GM20000 (cell line): Measurements from ENCODE around the gene WDR91.

ENCODE experiments used
- DNase-seq: peaks from one replicate; pipeline ENCODE4 v3.0.0; 2012; ENCODE audit warnings: low spot score
- TF ChIP-seq, protein P1 (sequence below): IDR thresholded peaks from 2 replicates; pipeline ENCODE4 v1.5.1; 2012; ENCODE audit warnings: mild to moderate bottlenecking, control low read depth; ENCODE audit errors: extremely low read depth, missing control alignments

The WDR91 gene

DNA sequence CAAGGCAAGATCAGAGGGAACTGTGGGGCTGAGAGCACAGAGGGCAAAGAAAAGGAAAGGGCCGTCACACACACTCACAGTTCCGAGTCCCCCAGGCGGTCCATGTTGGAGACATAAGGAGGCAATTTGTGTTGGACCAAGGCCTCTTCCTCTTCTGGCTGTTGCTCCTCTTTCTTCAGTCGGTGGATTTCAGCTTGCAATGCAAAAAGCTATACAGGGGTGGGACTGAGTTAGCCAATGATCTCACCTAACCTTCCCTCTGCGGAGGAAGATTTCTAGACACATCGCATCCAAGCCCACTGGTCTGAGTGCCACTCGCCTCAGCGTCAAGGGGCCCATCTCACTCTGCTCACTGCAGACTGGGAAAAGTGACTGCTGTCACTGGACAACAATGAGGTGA lies 5.5 kb downstream of the WDR91 start:
- TF ChIP-seq, protein P1, sequence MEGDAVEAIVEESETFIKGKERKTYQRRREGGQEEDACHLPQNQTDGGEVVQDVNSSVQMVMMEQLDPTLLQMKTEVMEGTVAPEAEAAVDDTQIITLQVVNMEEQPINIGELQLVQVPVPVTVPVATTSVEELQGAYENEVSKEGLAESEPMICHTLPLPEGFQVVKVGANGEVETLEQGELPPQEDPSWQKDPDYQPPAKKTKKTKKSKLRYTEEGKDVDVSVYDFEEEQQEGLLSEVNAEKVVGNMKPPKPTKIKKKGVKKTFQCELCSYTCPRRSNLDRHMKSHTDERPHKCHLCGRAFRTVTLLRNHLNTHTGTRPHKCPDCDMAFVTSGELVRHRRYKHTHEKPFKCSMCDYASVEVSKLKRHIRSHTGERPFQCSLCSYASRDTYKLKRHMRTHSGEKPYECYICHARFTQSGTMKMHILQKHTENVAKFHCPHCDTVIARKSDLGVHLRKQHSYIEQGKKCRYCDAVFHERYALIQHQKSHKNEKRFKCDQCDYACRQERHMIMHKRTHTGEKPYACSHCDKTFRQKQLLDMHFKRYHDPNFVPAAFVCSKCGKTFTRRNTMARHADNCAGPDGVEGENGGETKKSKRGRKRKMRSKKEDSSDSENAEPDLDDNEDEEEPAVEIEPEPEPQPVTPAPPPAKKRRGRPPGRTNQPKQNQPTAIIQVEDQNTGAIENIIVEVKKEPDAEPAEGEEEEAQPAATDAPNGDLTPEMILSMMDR: no peak
- no peak for DNase-seq

DNA sequence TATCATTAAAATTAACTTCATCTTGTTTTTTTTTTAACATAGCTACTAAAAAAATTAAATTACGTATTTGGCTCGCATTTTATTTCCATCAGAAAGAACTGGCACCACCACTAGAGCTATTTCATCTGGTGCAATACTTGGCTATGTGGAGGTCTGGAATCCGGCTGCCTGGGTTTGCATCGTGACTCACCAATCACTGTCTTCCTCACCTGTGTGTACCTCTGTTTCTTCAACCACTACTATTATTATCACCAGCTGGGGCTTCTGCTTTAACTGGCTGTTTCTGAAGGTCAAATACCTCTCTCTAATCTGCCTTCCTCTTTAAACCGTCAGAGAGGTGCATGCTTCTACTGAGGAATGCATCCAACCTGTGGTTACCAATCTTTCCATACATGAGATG lies 6.5 kb downstream of the WDR91 start:
- TF ChIP-seq, protein P1: no peak
- DNase-seq: no peak

DNA sequence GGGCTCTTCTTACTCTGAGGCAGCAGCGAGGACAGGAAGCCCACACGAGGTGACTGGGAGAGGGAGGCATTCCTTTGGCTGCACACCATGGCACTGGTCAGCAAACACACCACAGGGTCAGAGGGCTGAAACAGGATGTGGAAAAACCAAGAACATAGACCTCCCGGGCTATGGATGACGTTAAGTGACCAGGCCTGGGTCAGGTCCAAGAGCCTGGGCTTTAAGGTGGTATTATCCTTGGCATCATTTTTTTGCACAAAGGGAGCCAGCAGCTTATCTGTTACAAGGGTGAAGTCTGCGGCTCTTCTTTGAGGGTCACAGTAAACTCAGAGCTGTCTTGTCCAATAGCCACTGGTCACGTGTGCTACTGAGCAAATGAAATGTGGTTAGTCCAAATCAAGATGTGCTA lies 7.0 kb downstream of the WDR91 start:
- TF ChIP-seq, protein P1: no peak
- DNase-seq: no peak

DNA sequence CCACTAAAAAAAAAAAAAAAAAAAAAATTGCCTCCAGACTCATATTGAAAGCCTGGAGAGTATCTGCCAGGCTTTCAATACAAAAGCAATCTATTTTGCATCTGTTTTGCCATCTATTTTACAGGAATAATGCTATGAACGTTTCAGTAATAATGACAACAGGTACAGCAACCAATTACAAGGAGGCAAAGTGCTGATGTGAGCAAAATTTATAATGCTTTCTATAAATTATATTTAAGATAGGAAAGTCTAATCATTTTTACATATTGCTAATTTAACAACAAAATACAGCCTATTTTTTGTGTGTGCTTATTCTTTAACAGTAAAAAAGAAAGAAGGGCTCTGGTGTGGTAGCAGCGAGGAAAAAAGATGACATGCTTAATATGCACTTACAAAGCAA lies 10.0 kb downstream of the WDR91 start:
- TF ChIP-seq, protein P1: no peak
- DNase-seq: no peak

DNA sequence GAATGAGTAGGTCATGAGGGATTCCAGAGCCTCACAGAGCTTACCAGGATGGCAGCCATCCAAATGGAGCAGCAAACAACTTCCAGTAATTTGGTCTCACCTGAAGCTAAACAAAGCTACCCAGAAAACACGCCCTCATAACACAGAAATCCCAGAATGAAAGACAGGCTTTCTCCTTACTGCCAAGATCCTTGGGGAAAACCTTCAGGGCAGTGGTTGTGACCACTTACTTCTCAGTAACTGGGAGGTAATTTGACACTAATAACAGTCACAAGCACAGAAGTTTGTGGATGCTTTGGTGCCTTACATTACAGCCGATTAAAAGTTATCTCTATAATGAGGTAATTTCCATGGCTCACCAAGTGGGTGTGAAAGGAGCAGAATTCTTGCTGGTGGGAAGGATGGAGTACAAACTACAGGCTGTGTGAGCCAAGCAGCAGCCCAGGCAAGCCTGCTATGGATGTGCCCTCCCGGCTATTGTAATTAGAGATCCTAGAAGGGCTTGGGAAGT lies 10.4 kb downstream of the WDR91 start:
- no peak for DNase-seq
- TF ChIP-seq, protein P1: no peak

DNA sequence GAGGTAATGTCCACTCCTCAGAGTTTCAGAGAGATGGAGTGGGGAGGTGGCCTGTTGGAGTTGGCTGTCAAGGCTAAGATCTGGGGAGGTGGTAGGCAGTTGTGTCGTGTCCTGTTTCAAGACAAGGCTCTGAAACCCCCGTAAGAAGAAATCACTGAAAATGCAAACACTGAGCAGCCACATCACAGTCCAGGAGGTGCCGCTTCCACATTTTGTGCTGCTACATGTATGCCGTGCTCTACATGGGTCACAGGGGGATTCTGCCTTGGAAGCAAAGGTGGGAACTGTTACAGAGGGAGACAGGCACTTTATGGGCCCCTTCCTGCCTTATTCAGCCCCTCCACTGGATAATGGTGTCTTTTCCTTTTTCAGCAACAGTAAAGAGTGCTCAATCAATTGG lies 11.9 kb downstream of the WDR91 start:
- TF ChIP-seq, protein P1: no peak
- DNase-seq: no peak

DNA sequence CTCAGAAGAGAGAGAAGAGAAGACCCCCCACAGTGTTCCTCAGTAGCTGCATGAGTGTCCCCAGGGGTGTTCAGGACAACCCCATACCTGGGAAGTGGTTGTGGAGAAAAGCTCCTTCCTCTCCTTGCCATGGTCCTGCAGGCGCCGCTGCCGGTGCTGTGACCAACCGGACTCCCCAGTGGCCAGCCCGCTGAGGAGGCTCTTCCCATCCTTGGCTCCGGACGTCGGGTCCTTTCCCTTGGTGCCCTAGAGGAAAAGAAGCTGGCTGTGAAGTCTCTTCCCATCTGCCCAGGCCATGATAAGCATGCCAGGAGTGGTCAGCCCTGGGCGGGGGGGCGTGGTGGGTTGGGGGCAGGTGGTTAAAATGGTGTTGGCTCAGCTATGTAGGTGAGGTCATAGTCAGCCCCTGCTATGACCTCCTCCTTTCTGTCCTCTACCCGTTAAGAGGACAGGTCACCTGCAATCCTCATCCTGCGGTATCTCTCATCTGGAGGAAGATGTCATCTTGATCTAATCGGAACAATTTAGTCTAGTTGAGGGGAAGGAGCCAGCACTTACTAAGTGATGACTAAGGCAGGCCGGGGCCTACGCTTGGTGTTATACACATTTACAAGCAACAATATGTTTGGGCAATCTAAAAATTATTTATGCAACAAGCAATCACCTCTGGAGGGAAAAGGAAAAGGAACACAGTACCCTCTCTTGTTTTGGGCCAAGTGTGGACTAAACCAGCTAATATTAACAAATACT lies 13.2 kb downstream of the WDR91 start:
- DNase-seq: no peak
- TF ChIP-seq, protein P1: no peak
